ENCODE measurements around the gene ATF4. TPM values are rescaled to one million over a fixed set of nuclear protein-coding genes. Genes with fewer than 3 reads are reported as not detected.

ATF4 gene
- total and polyA plus RNA-seq, 2 of the 13 experiments (the other 11 are each of a cell fraction or from before 2014, with no cell fraction given): 486 to 1,297 TPM

- CTCF ChIA-PET (ENCODE audit: low intra/inter-chr PET ratio, low total read pairs): no interaction called here
- intact Hi-C loops (cut with micrococcal nuclease; ENCODE audit: unreplicated experiment): no loop called here
- no peak for FAIRE-seq
These were observed 9.7 kb upstream of the ATF4 start for GRCh38 chr22:39510529-39511149.

GRCh38 chr22:39511226-39511625, 9.1 kb upstream of the ATF4 start:
- 98% methylated on average over 13 of the region's 13 CpGs for WGBS (ENCODE audit: low lambda C conversion rate)
- in situ Hi-C loops (cut with HindIII; ENCODE audit: extremely low pct_ligation_motif_present, low pct_unique_long_range_greater_than_20kb): no loop called here

More at GRCh38 chr22:39510529-39511149, 9.7 kb upstream of the ATF4 start:
- Histone ChIP-seq H3K4me3 (replicated peaks in 1 of 3; ENCODE audit: insufficient read depth in 1 of 3, low read depth in 2 of 3, low read length in 3 of 3) (no peak overlapping the region), H3K4me1 (ENCODE audit: insufficient read depth, low read length) (peaks cover 19% of the 10 kb centered on the region), H4K20me1 (ENCODE audit: insufficient read depth, low read length) (peaks cover 32% of the 10 kb centered on the region), H3K9me3 (ENCODE audit: low read length) (no peaks in the 10 kb centered on the region), H3K79me2 (ENCODE audit: insufficient read depth, low read length) (peaks cover 44% of the 10 kb centered on the region), H3K27me3 (ENCODE audit: control insufficient read depth in 1 of 2, insufficient read depth in 2 of 2, low read length in 2 of 2) (no peaks in the 10 kb centered on the region), H3K36me3 (replicated peaks in 1 of 2; ENCODE audit: control insufficient read depth in 1 of 2, insufficient read depth in 2 of 2, low read length in 2 of 2) (peaks cover 50 to 88% of the 10 kb centered on the region in 2 experiments), H3K9ac (ENCODE audit: insufficient read depth, low read depth, low read length) (no peak overlapping the region), H2AFZ (ENCODE audit: low read length) (no peak overlapping the region), H3K4me2 (ENCODE audit: low read depth, low read length) (no peak overlapping the region), H3K27ac (ENCODE audit: extremely low read length, insufficient read depth, low read length) (no peak overlapping the region)
- no TSS peak for BruUV-seq (replicated peaks)
- TF ChIP-seq HNRNPK (IDR thresholded peaks at IDR 0.05; ENCODE audit: low read depth, low read length, poor library complexity, severe bottlenecking) (no peak), ZNF33B (CRISPR knock-in tag; IDR thresholded peaks at IDR 0.05) (no peak), AGO1 (IDR thresholded peaks at IDR 0.05; ENCODE audit: low read depth, low read length, poor library complexity, severe bottlenecking) (no peak), ZBTB46 (CRISPR knock-in tag; IDR thresholded peaks at IDR 0.05; ENCODE audit: borderline replicate concordance) (no peak)
- in situ Hi-C loops (cut with HindIII; ENCODE audit: extremely low pct_ligation_motif_present, low pct_unique_long_range_greater_than_20kb): no loop called here
- WGBS (ENCODE audit: low lambda C conversion rate): 100% methylated on average over 4 of the region's 4 CpGs
- DNase-seq (ENCODE audit: low spot score) (no peak), ATAC-seq (no peak)
- POLR2A ChIA-PET: interaction anchor here (1.1 to 2.3 kb wide), 5 partner anchors 9 to 18 kb away, joined by 3 to 7 read pairs (median 5); partner anchors contain the start of genes ATF4 and MIEF1

More at GRCh38 chr22:39511226-39511625, 9.1 kb upstream of the ATF4 start:
- no TSS peak for BruUV-seq (replicated peaks)
- Histone ChIP-seq H2AFZ (ENCODE audit: low read length) (no peak overlapping the region), H4K20me1 (ENCODE audit: insufficient read depth, low read length) (peaks cover 32% of the 10 kb centered on the region), H3K27me3 (ENCODE audit: control insufficient read depth in 1 of 2, insufficient read depth in 2 of 2, low read length in 2 of 2) (no peaks in the 10 kb centered on the region), H3K27ac (ENCODE audit: extremely low read length, insufficient read depth, low read length) (no peak overlapping the region), H3K4me3 (replicated peaks in 1 of 3; ENCODE audit: insufficient read depth in 1 of 3, low read depth in 2 of 3, low read length in 3 of 3) (no peak overlapping the region), H3K4me2 (ENCODE audit: low read depth, low read length) (no peak overlapping the region), H3K9me3 (ENCODE audit: low read length) (no peaks in the 10 kb centered on the region), H3K9ac (ENCODE audit: insufficient read depth, low read depth, low read length) (no peak overlapping the region), H3K4me1 (ENCODE audit: insufficient read depth, low read length) (peaks cover 13% of the 10 kb centered on the region; the same call in 1 of the 2 replicates), H3K79me2 (ENCODE audit: insufficient read depth, low read length) (peaks cover 38% of the 10 kb centered on the region), H3K36me3 (replicated peaks in 1 of 2; ENCODE audit: control insufficient read depth in 1 of 2, insufficient read depth in 2 of 2, low read length in 2 of 2) (peaks cover 48 to 88% of the 10 kb centered on the region in 2 experiments)
- TF ChIP-seq AGO2 (optimal IDR thresholded peaks at IDR 0.05; ENCODE audit: low read depth, low read length) (peak; percentile 5), DMTF1 (CRISPR knock-in tag; IDR thresholded peaks at IDR 0.05) (no peak)
- ChIA-PET CTCF (ENCODE audit: low intra/inter-chr PET ratio, low total read pairs) (no interaction called here), POLR2A (interaction anchor here (1.1 to 2.3 kb wide), 3 partner anchors 9 to 15 kb away, joined by 5 to 7 read pairs (median 7); partner anchors contain the start of genes ATF4 and MIEF1)
- FAIRE-seq (no peak), DNase-seq (ENCODE audit: low spot score) (no peak), ATAC-seq (no peak)
- intact Hi-C loops (cut with micrococcal nuclease; ENCODE audit: unreplicated experiment): no loop called here

Measured in HepG2 (cell line).